Endometrium (tissue), 2 donors: ENCODE data around the gene RIPK4.

Source experiments
- FAIRE-seq: peaks from 2 replicates; lab custom pipeline; 2012; peaks lifted over from hg19 to GRCh38; lab: Jason Lieb, UNC
- donor health status: control.
- donor health status: control.

RIPK4 gene

GRCh38 chr21:41753006-41753898 lies 13.6 kb downstream of the RIPK4 start:
- FAIRE-seq, result no peak

- no peak for FAIRE-seq
Observed at GRCh38 chr21:41752231-41752681, 14.6 kb downstream of the RIPK4 start.

- no peak for FAIRE-seq
Observed at GRCh38 chr21:41751611-41752011, 15.2 kb downstream of the RIPK4 start.

GRCh38 chr21:41750532-41751151 lies 16.2 kb downstream of the RIPK4 start:
- FAIRE-seq, result no peak

- no peak for FAIRE-seq
Observed at GRCh38 chr21:41750051-41750450, 16.8 kb downstream of the RIPK4 start.

- FAIRE-seq, result no peak
Observed at GRCh38 chr21:41749286-41749685, 17.6 kb downstream of the RIPK4 start.

- FAIRE-seq, result no peak
Observed at GRCh38 chr21:41747943-41748738, 18.7 kb downstream of the RIPK4 start.

- FAIRE-seq, result no peak
Observed at GRCh38 chr21:41746744-41747006, 20.2 kb downstream of the RIPK4 start.

- FAIRE-seq, result no peak
Observed at GRCh38 chr21:41745971-41746743, 20.7 kb downstream of the RIPK4 start.

- no peak for FAIRE-seq
Observed at GRCh38 chr21:41745026-41745820, 21.6 kb downstream of the RIPK4 start.

- FAIRE-seq, result no peak
Observed at GRCh38 chr21:41744028-41744930, 22.6 kb downstream of the RIPK4 start.

- FAIRE-seq, result no peak
Observed at GRCh38 chr21:41743321-41744027, 23.4 kb downstream of the RIPK4 start.

- FAIRE-seq, result no peak
Observed at GRCh38 chr21:41742073-41742875, 24.6 kb downstream of the RIPK4 start.

- no peak for FAIRE-seq
Observed at GRCh38 chr21:41741253-41742072, 25.4 kb downstream of the RIPK4 start.

- FAIRE-seq, result no peak
Observed at GRCh38 chr21:41740604-41741252, 26.1 kb downstream of the RIPK4 start.

GRCh38 chr21:41739936-41740335 lies 26.9 kb downstream of the RIPK4 start:
- no peak for FAIRE-seq

GRCh38 chr21:41739011-41739410 lies 27.8 kb downstream of the RIPK4 start:
- no peak for FAIRE-seq
